Activated naive CD8-positive, alpha-beta T cell treated with anti-CD3 and anti-CD28 coated beads, Interleukin-2, amount 50 U/mL, for 24 hours (primary cell): ENCODE data around the gene ELK3.

Source experiments
- ATAC-seq: fragments of 150-1000 bp; cut with Tn5 transposase; one replicate; pipeline ENCODE4 v1.10.0; 2021
- DNase-seq: peaks from one replicate; pipeline ENCODE4 v3.0.0; 2021
- H3K27ac Mint-ChIP-seq: one replicate; pipeline ENCODE4 v1.8.0; 2021; ENCODE audit warnings: mild to moderate bottlenecking, mixed read lengths
- H3K27me3 Mint-ChIP-seq: one replicate; pipeline ENCODE4 v1.8.0; 2021; ENCODE audit warnings: mixed read lengths
- H3K36me3 Mint-ChIP-seq: one replicate; pipeline ENCODE4 v1.8.0; 2021; ENCODE audit warnings: low read depth, mixed read lengths
- H3K4me1 Mint-ChIP-seq: one replicate; pipeline ENCODE4 v1.8.0; 2021; ENCODE audit warnings: mixed read lengths
- H3K4me3 Mint-ChIP-seq: one replicate; pipeline ENCODE4 v1.8.0; 2021; ENCODE audit warnings: mild to moderate bottlenecking, moderate library complexity, mixed read lengths
- H3K9me3 Mint-ChIP-seq: one replicate; pipeline ENCODE4 v1.8.0; 2021; ENCODE audit warnings: mixed read lengths

ELK3 gene

DNA sequence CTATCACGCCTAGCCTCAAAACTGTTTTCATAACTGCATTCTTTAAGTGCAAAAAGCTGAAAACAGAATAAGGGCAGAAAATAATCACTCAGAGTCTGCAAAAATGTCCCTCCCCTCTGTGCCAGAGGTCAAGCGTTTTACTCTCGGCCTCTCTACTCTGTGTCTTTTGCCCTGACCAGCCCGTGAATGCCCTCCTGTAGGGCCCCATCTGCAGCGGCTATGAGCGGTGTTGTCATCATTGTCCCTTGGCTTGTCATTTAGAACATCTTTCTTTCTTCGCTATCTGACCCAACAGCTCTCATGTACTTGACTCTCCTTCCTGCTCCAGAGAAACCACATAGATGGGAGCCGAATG lies 21.7 kb downstream of the ELK3 start:
- peaks cover 26% of the 10 kb centered on the region for H3K36me3 Mint-ChIP-seq
- H3K9me3 Mint-ChIP-seq, result no peaks in the 10 kb centered on the region
- peaks cover 51% of the 10 kb centered on the region for H3K4me1 Mint-ChIP-seq
- DNase-seq (no peak), ATAC-seq (no peak)
- H3K4me3 Mint-ChIP-seq, result no peak overlapping the region
- H3K27ac Mint-ChIP-seq, result no peak overlapping the region
- no peaks in the 10 kb centered on the region for H3K27me3 Mint-ChIP-seq

DNA sequence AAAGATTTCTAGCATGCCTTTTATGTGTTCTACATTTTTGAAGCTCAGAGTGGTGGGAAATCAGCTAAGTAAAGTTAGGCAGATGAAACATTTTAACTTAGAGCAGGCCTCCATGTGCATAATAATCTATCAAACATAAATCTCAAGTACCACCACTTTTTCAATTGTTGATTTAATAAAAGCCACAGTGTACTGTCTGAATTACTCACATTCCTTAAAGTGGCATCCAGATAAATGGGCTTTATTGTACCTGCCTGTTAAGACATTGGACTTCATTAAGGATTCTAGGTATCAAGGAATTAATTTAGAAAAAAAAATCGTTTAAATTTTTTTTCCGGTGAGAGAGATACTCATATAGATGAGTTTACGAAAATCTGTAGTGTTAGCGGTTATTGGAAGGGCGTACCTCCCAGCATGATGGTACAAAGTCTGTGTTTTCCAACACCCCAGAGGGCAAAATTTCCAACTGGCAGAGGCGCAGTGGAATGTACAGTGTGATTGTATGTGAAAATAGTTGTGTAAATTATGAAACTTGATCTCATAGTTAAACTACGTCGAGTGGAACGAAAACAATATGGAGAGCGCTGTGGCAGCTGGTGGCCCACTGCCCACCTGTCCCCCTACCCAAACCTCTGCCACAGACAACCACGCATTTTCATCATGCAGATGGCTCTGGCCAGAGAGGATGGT lies 25.0 kb downstream of the ELK3 start:
- Mint-ChIP-seq H3K4me1 (peaks cover 20% of the 10 kb centered on the region), H3K27me3 (no peaks in the 10 kb centered on the region), H3K9me3 (no peaks in the 10 kb centered on the region), H3K4me3 (no peak overlapping the region), H3K27ac (no peak overlapping the region), H3K36me3 (peaks cover 32% of the 10 kb centered on the region)
- no peak for ATAC-seq
- DNase-seq, result no peak

- H3K27ac Mint-ChIP-seq, result no peak overlapping the region
- peak; percentile 18 for ATAC-seq
- no peak for DNase-seq
- H3K36me3 Mint-ChIP-seq, result peaks cover 33% of the 10 kb centered on the region
- H3K27me3 Mint-ChIP-seq, result no peaks in the 10 kb centered on the region
- no peaks in the 10 kb centered on the region for H3K9me3 Mint-ChIP-seq
- H3K4me3 Mint-ChIP-seq, result no peak overlapping the region
- peaks cover 17% of the 10 kb centered on the region for H3K4me1 Mint-ChIP-seq
Observed at GRCh38 chr12:96219700-96220206, 25.6 kb downstream of the ELK3 start.

GRCh38 chr12:96220902-96221301 lies 26.7 kb downstream of the ELK3 start:
- ATAC-seq, result no peak
- Mint-ChIP-seq H3K36me3 (peaks cover 30% of the 10 kb centered on the region), H3K4me1 (peaks cover 13% of the 10 kb centered on the region), H3K27ac (no peak overlapping the region), H3K4me3 (no peak overlapping the region), H3K27me3 (no peaks in the 10 kb centered on the region), H3K9me3 (no peaks in the 10 kb centered on the region)
- no peak for DNase-seq

DNA sequence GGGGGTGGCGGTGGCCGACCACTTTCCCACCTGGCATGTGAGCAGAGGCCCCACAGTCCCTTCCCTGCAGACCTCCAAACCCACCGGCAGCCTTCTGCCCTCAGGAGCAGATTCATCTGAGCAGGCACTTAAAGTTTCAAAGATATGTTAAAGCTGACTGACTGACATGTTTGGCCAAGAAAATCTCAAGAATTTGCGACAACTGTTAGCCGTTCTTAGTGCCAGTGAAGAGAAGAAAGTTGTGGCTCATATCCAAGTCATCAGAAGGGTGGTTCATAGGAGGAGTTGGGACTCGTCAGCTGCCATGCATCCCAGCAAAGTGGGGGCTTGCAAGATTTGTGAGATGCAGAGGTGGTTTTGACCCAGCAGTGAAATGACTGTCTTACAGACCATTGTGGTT lies 27.2 kb downstream of the ELK3 start:
- no peak for DNase-seq
- no peak for ATAC-seq
- H3K36me3 Mint-ChIP-seq, result peaks cover 30% of the 10 kb centered on the region
- no peak overlapping the region for H3K27ac Mint-ChIP-seq
- no peaks in the 10 kb centered on the region for H3K27me3 Mint-ChIP-seq
- peaks cover 12% of the 10 kb centered on the region for H3K4me1 Mint-ChIP-seq
- no peaks in the 10 kb centered on the region for H3K9me3 Mint-ChIP-seq
- no peak overlapping the region for H3K4me3 Mint-ChIP-seq

DNA sequence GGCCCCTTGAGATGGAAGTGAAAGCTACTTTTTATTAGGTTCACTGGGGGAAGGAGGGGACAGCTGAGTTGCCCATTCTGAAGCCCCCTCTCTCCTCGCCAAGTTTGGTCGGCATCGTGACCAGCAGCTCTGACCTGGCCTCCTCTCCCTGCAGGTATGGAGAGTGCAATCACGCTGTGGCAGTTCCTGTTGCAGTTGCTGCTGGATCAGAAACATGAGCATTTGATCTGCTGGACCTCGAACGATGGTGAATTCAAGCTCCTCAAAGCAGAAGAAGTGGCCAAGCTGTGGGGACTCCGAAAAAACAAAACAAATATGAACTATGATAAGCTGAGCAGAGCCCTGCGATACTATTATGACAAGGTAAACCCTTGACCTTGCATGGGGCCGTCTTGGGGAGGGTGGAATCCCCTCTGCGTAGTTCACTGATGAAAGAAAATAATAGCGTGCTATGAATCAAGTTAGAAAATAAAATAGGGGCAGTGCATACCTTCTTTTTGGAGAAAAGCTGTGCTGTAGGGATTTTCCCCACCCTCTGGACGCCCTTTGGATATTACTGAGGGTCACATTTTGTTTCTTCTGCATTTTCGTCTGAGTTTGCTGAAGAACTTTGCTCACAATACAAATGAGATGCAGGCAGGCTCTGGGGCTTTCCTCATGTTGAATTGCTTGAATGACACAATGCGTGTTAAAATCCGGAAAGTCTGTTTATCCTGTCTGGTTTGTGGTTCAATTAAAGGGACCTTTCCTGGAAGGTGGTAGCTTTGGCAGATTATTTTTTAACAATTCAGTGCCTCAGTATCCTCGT lies 29.4 kb downstream of the ELK3 start:
- peaks cover 41% of the 10 kb centered on the region for H3K36me3 Mint-ChIP-seq
- no peak overlapping the region for H3K4me3 Mint-ChIP-seq
- no peaks in the 10 kb centered on the region for H3K27me3 Mint-ChIP-seq
- DNase-seq (no peak), ATAC-seq (no peak)
- no peaks in the 10 kb centered on the region for H3K9me3 Mint-ChIP-seq
- H3K4me1 Mint-ChIP-seq, result peaks cover 19% of the 10 kb centered on the region
- H3K27ac Mint-ChIP-seq, result no peak overlapping the region

- peaks cover 19% of the 10 kb centered on the region for H3K4me1 Mint-ChIP-seq
- no peak overlapping the region for H3K4me3 Mint-ChIP-seq
- no peak for ATAC-seq
Observed at GRCh38 chr12:96224219-96224615, 30.0 kb downstream of the ELK3 start.

DNA sequence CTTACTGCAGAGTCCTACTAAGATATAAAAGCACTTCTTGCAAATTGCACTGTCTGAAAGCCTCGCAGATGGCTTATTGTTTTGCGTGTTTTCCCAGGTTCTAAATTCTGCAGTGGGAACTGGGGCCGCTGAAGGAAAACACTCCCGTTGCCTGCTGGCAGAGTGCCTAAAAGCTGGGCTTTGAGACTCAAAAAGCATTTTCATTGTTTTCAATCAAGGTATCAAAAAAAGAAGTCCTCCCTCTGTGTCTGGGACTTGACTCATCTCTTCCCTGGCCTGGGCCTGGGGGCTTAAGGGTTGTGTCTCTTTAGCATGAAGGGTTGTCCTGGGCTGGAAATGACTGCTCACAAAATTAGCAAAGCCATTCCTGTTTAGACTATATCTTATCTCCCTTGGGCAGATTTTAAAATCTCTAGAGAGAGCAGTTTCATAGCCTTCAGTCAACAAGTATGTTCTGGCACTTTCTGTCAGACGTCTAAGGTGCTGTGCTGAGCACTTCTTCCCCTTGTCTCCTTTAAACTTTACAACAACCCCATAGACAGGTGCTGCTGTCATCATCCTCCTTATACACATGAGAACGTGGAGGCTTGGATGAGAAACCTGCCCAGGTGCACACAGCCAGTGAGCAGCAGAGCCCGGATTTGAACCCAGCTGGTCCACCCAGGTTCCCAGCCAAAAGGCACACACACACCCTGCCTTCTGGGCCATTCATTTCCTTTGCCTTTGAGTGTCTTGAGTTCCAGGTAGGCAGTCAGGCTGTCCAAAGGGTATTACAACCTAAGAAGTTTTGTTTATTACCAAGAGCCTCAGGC lies 31.1 kb downstream of the ELK3 start:
- Mint-ChIP-seq H3K4me3 (no peak overlapping the region), H3K27me3 (no peaks in the 10 kb centered on the region), H3K27ac (no peak overlapping the region), H3K4me1 (peaks cover 16% of the 10 kb centered on the region), H3K36me3 (peaks cover 39% of the 10 kb centered on the region), H3K9me3 (no peaks in the 10 kb centered on the region)
- ATAC-seq (no peak), DNase-seq (no peak)

More at GRCh38 chr12:96224219-96224615, 30.0 kb downstream of the ELK3 start:
- no peaks in the 10 kb centered on the region for H3K27me3 Mint-ChIP-seq
- DNase-seq, result no peak
- H3K27ac Mint-ChIP-seq, result no peak overlapping the region
- no peaks in the 10 kb centered on the region for H3K9me3 Mint-ChIP-seq
- peaks cover 42% of the 10 kb centered on the region for H3K36me3 Mint-ChIP-seq

DNA sequence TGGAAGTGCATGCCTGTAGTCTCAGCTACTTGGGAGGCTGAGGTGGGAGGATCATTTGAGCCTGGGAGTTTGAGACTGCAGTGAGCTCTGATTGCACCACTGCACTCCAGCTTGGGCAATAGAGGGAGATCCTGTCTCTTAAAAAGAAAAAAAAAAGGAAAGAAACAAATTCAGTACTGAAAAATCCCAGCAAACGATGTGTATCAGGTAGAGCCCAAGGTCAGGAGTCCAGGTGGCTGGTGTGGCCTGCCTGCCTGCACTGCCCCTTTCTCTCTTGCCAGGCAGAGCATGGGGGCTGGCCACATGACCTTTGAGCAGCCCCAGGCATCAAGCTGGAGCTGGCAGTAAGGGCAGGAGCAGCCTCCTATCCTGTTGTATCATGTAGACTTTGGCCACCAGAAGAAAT lies 31.8 kb downstream of the ELK3 start:
- no peak for DNase-seq
- no peak overlapping the region for H3K27ac Mint-ChIP-seq

DNA sequence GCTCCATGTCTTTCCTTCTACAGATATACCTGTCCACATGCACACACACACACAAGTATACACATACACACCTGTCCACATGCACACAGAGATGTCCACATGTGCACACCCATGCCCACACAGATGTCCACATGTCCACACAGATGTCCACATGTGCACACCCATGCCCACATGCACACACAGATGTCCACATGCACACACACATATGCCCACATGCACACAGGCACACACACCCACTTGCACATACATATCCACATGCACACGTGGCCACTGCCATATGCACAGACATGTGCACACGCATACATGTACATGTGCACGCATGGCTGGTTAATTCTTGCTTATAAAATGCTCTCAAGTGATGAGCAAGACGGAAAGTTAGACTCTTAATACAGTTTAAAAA lies 32.2 kb downstream of the ELK3 start:
- Mint-ChIP-seq H3K27me3 (no peaks in the 10 kb centered on the region), H3K4me1 (peaks cover 16% of the 10 kb centered on the region), H3K9me3 (no peaks in the 10 kb centered on the region), H3K36me3 (peaks cover 39% of the 10 kb centered on the region), H3K4me3 (no peak overlapping the region), H3K27ac (no peak overlapping the region)
- no peak for ATAC-seq
- no peak for DNase-seq

More for the DNA sequence above, 31.8 kb downstream of the ELK3 start:
- ATAC-seq, result no peak
- Mint-ChIP-seq H3K9me3 (no peaks in the 10 kb centered on the region), H3K36me3 (peaks cover 39% of the 10 kb centered on the region), H3K4me3 (no peak overlapping the region), H3K4me1 (peaks cover 16% of the 10 kb centered on the region), H3K27me3 (no peaks in the 10 kb centered on the region)

- peaks cover 41% of the 10 kb centered on the region for H3K36me3 Mint-ChIP-seq
- H3K9me3 Mint-ChIP-seq, result no peaks in the 10 kb centered on the region
- no peak for DNase-seq
Observed at GRCh38 chr12:96226801-96227348, 32.7 kb downstream of the ELK3 start.

GRCh38 chr12:96227365-96228106 lies 33.4 kb downstream of the ELK3 start:
- Mint-ChIP-seq H3K27me3 (no peaks in the 10 kb centered on the region), H3K4me3 (no peak overlapping the region), H3K36me3 (peaks cover 39% of the 10 kb centered on the region), H3K27ac (peak overlapping the region; percentile 73), H3K4me1 (peaks cover 19% of the 10 kb centered on the region), H3K9me3 (no peaks in the 10 kb centered on the region)
- no peak for DNase-seq
- ATAC-seq, result peak; percentile 81

More at GRCh38 chr12:96226801-96227348, 32.7 kb downstream of the ELK3 start:
- Mint-ChIP-seq H3K27ac (peak overlapping the region; percentile 57), H3K27me3 (no peaks in the 10 kb centered on the region), H3K4me3 (no peak overlapping the region), H3K4me1 (peaks cover 18% of the 10 kb centered on the region)
- no peak for ATAC-seq

DNA sequence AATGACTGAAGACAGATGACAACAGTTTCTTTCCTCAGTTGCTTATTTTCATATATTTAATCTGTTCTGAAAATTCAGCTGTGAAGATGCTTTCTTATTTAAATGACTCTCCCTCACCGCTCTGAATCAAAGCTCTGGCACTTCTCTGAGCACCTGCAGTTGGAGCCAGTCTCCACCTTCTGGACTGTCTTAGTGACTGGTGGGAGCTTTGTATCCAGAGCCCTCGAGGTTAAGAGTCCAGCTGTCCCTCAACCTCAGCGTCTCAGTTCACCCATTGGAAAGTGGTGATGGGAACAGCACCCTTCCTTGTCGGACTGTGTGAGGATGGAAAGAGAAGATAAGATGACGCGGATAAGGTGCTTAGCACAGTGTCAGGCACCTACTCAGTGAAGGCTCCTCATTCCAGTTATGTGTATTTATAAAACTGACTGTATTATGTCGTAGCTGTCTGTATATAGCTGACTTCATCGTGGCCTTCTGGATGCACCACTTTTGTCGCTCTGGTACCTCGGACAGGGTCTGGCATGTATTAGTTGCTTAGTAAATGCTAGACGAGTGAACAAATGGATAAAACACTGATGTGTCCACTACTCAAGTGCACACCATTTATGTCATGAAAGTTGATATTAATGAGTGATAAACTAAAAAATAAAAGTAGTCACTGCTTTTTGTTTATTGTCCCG lies 34.5 kb downstream of the ELK3 start:
- Mint-ChIP-seq H3K4me3 (no peak overlapping the region), H3K27ac (no peak overlapping the region), H3K27me3 (no peaks in the 10 kb centered on the region), H3K9me3 (no peaks in the 10 kb centered on the region), H3K4me1 (peaks cover 19% of the 10 kb centered on the region), H3K36me3 (peaks cover 37% of the 10 kb centered on the region)
- ATAC-seq, result no peak
- no peak for DNase-seq
